ENCODE data around the gene GLG1.

The GLG1 gene

GRCh38 chr16:74474416-74474815 is 132.5 kb downstream of the GLG1 start:
- no peak for DNase-seq (ENCODE audit: low read depth in 2 of 2)

- DNase-seq (ENCODE audit: low read depth in 2 of 2) = no peak
These were observed 134.4 kb downstream of the GLG1 start for GRCh38 chr16:74472540-74472939.

- no peak for DNase-seq (ENCODE audit: low read depth in 2 of 2)
These were observed 134.9 kb downstream of the GLG1 start for GRCh38 chr16:74472010-74472409.

GRCh38 chr16:74469946-74470478 is 136.9 kb downstream of the GLG1 start:
- no peak for DNase-seq (ENCODE audit: low read depth in 2 of 2)

GRCh38 chr16:74468807-74469525 is 137.9 kb downstream of the GLG1 start:
- no peak for DNase-seq (ENCODE audit: low read depth in 2 of 2)

GRCh38 chr16:74466872-74467271 is 140.0 kb downstream of the GLG1 start:
- DNase-seq (ENCODE audit: low read depth in 2 of 2) = no peak

GRCh38 chr16:74465851-74466685 is 140.8 kb downstream of the GLG1 start:
- no peak for DNase-seq (ENCODE audit: low read depth in 2 of 2)

- DNase-seq (ENCODE audit: low read depth in 2 of 2) = no peak
These were observed 141.6 kb downstream of the GLG1 start for GRCh38 chr16:74465281-74465680.

- DNase-seq (ENCODE audit: low read depth in 2 of 2) = no peak
These were observed 143.0 kb downstream of the GLG1 start for GRCh38 chr16:74463888-74464287.

GRCh38 chr16:74462361-74462760 is 144.6 kb downstream of the GLG1 start:
- no peak for DNase-seq (ENCODE audit: low read depth in 2 of 2)

- DNase-seq (ENCODE audit: low read depth in 2 of 2) = no peak
These were observed 145.1 kb downstream of the GLG1 start for GRCh38 chr16:74461826-74462225.

GRCh38 chr16:74460542-74460941 is 146.4 kb downstream of the GLG1 start:
- DNase-seq (ENCODE audit: low read depth in 2 of 2) = no peak

- DNase-seq (ENCODE audit: low read depth in 2 of 2) = no peak
These were observed 150.7 kb downstream of the GLG1 start for GRCh38 chr16:74456290-74456625.

GRCh38 chr16:74455619-74456289 is 151.2 kb downstream of the GLG1 start:
- no peak for DNase-seq (ENCODE audit: low read depth in 2 of 2)

- no peak for DNase-seq (ENCODE audit: low read depth in 2 of 2)
These were observed 151.7 kb downstream of the GLG1 start for GRCh38 chr16:74455213-74455612.

GRCh38 chr16:74451951-74452758 is 154.8 kb downstream of the GLG1 start:
- no peak for DNase-seq (ENCODE audit: low read depth in 2 of 2)

GRCh38 chr16:74450967-74451760 is 155.8 kb downstream of the GLG1 start:
- DNase-seq (ENCODE audit: low read depth in 2 of 2) = no peak

GRCh38 chr16:74450236-74450635 is 156.7 kb downstream of the GLG1 start:
- no peak for DNase-seq (ENCODE audit: low read depth in 2 of 2)

- DNase-seq (ENCODE audit: low read depth in 2 of 2) = no peak
These were observed 157.4 kb downstream of the GLG1 start for GRCh38 chr16:74449470-74449869.

GRCh38 chr16:74448990-74449389 is 157.9 kb downstream of the GLG1 start:
- no peak for DNase-seq (ENCODE audit: low read depth in 2 of 2)

GRCh38 chr16:74447578-74447977 is 159.3 kb downstream of the GLG1 start:
- no peak for DNase-seq (ENCODE audit: low read depth in 2 of 2)
